Activated T-cell treated with anti-CD3 and anti-CD28 coated beads for 48 hours (primary cell): ENCODE measurements around the gene ITGB4.
"Not testable (repeated sequence)": the region's sequence is repeated elsewhere in the genome, so short reads cannot be mapped to it uniquely, and the experiment has no call there.

Experiments
- DNase-seq: peaks from one replicate; pipeline ENCODE4 v3.0.0-alpha.2; 2020; ENCODE audit warnings: low read depth

The ITGB4 gene

GRCh38 chr17:75771334-75772281 lies 50.3 kb downstream of the ITGB4 start:
- DNase-seq, result no peak

GRCh38 chr17:75773121-75773807 lies 52.0 kb downstream of the ITGB4 start:
- no peak for DNase-seq

GRCh38 chr17:75773808-75774470 lies 52.7 kb downstream of the ITGB4 start:
- no peak for DNase-seq

- DNase-seq, result no peak
Measured at GRCh38 chr17:75774471-75774990, 53.3 kb downstream of the ITGB4 start.

GRCh38 chr17:75774991-75775668 lies 53.9 kb downstream of the ITGB4 start:
- DNase-seq, result no peak

GRCh38 chr17:75776386-75777295 lies 55.4 kb downstream of the ITGB4 start:
- no peak for DNase-seq

- no peak for DNase-seq
Measured at GRCh38 chr17:75777296-75777922, 56.1 kb downstream of the ITGB4 start.

- not testable (repeated sequence) for DNase-seq
Measured at GRCh38 chr17:75778066-75778860, 57.0 kb downstream of the ITGB4 start.

GRCh38 chr17:75778861-75779249 lies 57.6 kb downstream of the ITGB4 start:
- DNase-seq, result no peak

GRCh38 chr17:75779250-75779986 lies 58.2 kb downstream of the ITGB4 start:
- DNase-seq, result peak; percentile 90

- no peak for DNase-seq
Measured at GRCh38 chr17:75779987-75780889, 59.0 kb downstream of the ITGB4 start.

GRCh38 chr17:75783069-75783783 lies 62.0 kb downstream of the ITGB4 start:
- no peak for DNase-seq

- no peak for DNase-seq
Measured at GRCh38 chr17:75783803-75784472, 62.7 kb downstream of the ITGB4 start.

- peak; percentile 87 for DNase-seq
Measured at GRCh38 chr17:75784473-75785015, 63.3 kb downstream of the ITGB4 start, which contains the start of gene UNK. Gene UNK, plus strand, starts transcription at chr17:75784806. Its CDS starts 75 bp downstream, at chr17:75784881.

GRCh38 chr17:75785016-75785890 lies 64.0 kb downstream of the ITGB4 start:
- DNase-seq, result peak; percentile 87
